GM19238 (cell line): ENCODE results near the gene PHC2.

Experiments used
- DNase-seq: peaks from one replicate; pipeline ENCODE4 v3.0.0; 2011; ENCODE audit warnings: low spot score; ENCODE audit not compliant: insufficient read length

The PHC2 gene

GRCh38 chr1:33430692-33431593 lies at the start of gene PHC2:
Gene PHC2, minus strand, starts transcription at chr1:33431095. Its CDS starts 55,556 bp downstream, at chr1:33375539.
- peak; percentile 90 for DNase-seq

- no peak for DNase-seq
Measured at GRCh38 chr1:33477451-33477850, 46.6 kb upstream of the PHC2 start.

GRCh38 chr1:33473900-33474299 lies 43.0 kb upstream of the PHC2 start:
- no peak for DNase-seq

GRCh38 chr1:33472269-33472980 lies 41.5 kb upstream of the PHC2 start, which contains the start of gene ZSCAN20:
Gene ZSCAN20, plus strand, starts transcription at chr1:33472645. Its CDS starts 6,644 bp downstream, at chr1:33479289.
- peak; percentile 84 for DNase-seq

GRCh38 chr1:33471416-33471815 lies 40.5 kb upstream of the PHC2 start:
- no peak for DNase-seq

GRCh38 chr1:33470495-33471012 lies 39.7 kb upstream of the PHC2 start:
- DNase-seq, result peak; percentile 35

- DNase-seq, result no peak
Measured at GRCh38 chr1:33469691-33470090, 38.8 kb upstream of the PHC2 start.

- no peak for DNase-seq
Measured at GRCh38 chr1:33468967-33469366, 38.1 kb upstream of the PHC2 start.

- no peak for DNase-seq
Measured at GRCh38 chr1:33468531-33468930, 37.6 kb upstream of the PHC2 start.

GRCh38 chr1:33468011-33468410 lies 37.1 kb upstream of the PHC2 start:
- no peak for DNase-seq

- DNase-seq, result no peak
Measured at GRCh38 chr1:33466159-33466558, 35.3 kb upstream of the PHC2 start.

GRCh38 chr1:33465316-33465715 lies 34.4 kb upstream of the PHC2 start:
- DNase-seq, result no peak

- DNase-seq, result no peak
Measured at GRCh38 chr1:33464552-33464951, 33.7 kb upstream of the PHC2 start.

GRCh38 chr1:33462405-33463164 lies 31.7 kb upstream of the PHC2 start:
- DNase-seq, result no peak

GRCh38 chr1:33460947-33461629 lies 30.2 kb upstream of the PHC2 start:
- peak; percentile 57 for DNase-seq

- DNase-seq, result no peak
Measured at GRCh38 chr1:33460144-33460543, 29.2 kb upstream of the PHC2 start.

GRCh38 chr1:33459691-33460090 lies 28.8 kb upstream of the PHC2 start:
- no peak for DNase-seq

- DNase-seq, result no peak
Measured at GRCh38 chr1:33456502-33456886, 25.6 kb upstream of the PHC2 start.

GRCh38 chr1:33455539-33456501 lies 24.9 kb upstream of the PHC2 start:
- DNase-seq, result peak; percentile 55
